Stimulated activated naive CD4-positive, alpha-beta T cell (primary cell): ENCODE results near the gene ZIC1.

Source experiments
- DNase-seq, 6 experiments: peaks; one replicate each; lab custom pipeline; 2025; lab: John Stamatoyannopoulos, UW

Gene ZIC1

DNA sequence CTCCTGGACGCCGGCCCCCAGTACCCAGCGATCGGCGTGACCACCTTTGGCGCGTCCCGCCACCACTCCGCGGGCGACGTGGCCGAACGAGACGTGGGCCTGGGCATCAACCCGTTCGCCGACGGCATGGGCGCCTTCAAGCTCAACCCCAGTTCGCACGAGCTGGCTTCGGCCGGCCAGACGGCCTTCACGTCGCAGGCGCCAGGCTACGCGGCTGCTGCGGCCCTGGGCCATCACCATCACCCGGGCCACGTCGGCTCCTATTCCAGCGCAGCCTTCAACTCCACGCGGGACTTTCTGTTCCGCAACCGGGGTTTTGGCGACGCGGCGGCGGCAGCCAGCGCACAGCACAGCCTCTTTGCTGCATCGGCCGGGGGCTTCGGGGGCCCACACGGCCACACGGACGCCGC lies 956 bp downstream of the ZIC1 start:
- DNase-seq = no peak

GRCh38 chr3:147410526-147411237 lies 1.5 kb downstream of the ZIC1 start:
- DNase-seq = peak in 1 of 6 experiments; percentile 8

- DNase-seq = no peak
Measured at GRCh38 chr3:147411238-147411814, 2.2 kb downstream of the ZIC1 start.

DNA sequence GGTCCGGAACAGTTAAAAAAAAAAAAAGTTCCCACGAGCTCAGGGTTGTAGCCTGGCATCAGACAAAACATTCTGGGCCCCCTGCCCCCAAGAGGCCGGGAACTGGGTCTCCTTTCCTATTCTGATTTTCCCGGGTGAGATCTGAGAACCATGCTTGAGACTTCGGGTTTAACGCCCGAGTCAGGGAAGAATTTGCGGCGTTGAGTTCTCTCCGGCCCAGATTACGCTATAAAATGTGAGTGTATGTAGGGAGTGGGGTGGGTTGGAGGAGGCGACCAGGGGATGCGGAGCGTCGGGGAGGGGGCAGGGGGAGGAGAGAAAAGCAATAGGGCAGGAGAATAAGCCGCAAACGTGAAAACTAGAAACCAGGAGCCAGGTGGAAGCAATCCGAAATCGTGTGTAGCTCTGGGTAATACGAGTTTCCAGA lies 2.7 kb downstream of the ZIC1 start:
- no peak for DNase-seq

DNA sequence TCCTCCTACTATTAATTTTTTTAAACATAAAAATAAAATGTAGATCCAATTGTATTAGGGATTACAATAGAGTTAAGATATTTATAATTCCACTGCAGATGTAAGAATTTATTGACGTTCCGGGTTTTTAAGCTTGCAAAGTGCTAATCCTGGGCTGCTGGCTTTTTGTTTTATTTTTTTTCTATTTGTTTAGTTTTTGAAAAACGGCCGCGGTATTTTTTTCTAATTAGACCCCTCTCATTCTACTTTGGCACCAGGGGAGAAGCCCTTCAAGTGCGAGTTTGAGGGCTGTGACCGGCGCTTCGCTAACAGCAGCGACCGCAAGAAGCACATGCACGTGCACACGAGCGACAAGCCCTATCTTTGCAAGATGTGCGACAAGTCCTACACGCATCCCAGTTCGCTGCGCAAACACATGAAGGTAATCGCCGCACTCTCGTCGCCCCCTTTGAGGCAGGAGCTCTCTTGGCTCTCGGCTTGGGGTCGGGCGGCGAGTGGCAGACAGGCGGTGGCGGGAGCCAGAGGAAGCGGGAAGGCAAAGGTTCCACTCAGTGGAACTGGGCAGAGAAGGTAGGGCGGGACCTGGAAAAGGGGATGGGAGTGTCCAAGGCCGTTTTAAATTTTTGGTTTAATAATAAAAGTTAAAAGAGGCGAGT lies 3.2 kb downstream of the ZIC1 start:
- DNase-seq = no peak

GRCh38 chr3:147412917-147413685 lies 3.9 kb downstream of the ZIC1 start:
- DNase-seq = no peak

DNA sequence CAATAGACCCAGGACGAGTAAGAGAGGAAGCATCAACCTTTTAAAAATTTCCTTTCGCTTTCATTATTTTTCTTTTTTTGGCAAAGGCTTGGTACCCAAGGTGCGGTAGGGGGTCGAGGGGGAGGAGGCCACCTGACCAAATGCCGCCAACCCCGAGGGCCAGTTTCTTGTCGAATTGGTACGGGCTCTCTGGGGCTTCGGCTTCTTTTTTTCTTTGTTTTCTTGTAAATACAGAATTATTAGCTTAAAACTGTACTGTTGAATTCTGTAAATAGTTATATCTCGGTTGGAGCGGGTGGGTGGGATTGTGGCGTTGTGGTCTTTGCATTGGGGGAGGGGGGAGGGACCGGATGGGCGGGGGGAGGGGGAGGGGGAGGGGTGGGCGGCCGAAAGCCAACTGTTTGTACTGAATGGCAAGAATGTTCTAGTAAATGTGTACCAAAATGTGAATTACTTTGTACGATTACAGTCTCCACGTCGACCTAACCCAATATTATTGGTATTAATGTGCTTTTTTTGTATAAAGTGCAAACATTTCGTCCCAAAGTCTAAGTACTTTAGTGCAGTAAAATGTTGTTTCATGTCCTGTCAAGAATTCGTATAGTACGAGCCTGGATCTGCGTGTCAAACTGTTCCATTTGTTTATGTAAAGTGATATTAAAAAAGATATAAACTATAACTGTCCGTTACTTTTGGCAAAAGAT lies 4.7 kb downstream of the ZIC1 start:
- no peak for DNase-seq

DNA sequence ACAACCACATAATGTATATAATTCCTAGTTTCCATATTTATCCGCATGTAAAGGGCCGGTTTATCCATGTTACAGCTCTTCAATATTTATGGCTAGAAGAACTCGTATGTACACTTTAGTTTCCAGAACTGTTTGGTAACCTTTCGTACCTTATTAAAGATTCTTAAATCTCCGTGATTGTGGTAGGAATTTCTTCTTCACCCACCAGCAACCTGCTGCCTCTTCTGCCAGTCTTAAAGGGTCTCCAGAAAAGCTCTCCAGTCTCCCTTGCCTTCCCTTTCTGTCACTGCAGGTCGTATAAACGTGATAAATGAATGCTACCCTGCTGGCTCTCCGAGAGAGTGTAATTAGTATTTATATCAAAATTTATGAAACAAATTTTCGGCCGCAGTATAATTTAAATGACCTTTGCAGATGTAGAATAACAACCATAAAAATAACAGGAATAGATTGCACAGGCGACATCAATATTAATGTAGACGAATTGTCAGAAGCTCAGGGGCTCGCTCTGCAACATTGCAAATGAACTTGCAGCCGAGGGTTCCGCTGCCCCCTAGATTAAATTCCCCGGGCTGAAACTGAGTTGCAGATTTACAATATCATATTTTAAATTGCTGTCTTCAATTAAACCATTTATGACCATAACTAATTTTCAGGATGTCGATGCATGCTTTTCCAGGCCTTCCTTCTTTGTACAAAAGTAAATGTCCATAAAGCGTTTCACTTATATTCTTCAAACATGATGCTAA lies 5.4 kb downstream of the ZIC1 start:
- no peak for DNase-seq

DNA sequence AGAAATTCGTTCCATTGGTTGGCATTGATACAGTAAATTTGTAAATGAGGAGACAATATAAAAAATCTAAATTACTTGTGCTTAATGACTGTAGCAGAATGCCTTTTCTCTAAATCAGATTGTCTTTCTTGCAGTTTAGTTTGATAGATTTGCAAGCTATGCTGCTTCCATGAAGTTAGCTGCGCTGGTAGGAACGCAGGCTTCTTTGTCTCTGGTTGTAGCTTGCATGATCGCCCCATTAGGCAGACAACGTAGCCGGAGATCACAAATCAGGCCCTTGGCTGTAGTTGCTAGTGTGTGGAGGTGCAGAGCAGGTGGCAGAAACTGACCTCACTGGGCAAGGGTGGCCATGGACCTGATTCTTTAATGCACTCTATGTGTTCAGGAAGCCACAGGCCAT lies 6.1 kb downstream of the ZIC1 start:
- DNase-seq = no peak

DNA sequence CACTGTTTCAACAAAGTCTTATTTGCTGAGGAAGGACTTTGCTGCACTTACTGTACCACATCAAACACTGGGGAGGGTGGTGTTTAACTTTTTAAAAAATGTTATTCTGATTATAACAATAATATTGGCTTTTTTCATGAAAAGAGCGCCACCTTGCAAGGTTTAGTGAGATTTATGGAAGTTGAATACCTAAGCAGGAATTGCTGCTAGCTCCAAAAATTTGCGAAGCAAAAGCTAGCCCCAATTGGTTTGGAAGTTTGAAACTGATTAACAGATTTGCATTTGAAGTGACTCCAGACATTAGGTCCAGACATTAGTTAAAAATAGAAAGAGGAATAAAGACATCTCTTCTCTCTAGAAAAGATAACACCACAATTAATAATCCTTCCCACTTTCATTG lies 6.7 kb downstream of the ZIC1 start:
- DNase-seq = no peak

GRCh38 chr3:147416931-147417330 lies 7.8 kb downstream of the ZIC1 start:
- DNase-seq = no peak

- no peak for DNase-seq
Measured at GRCh38 chr3:147417551-147418295, 8.6 kb downstream of the ZIC1 start.

- DNase-seq = no peak
Measured at GRCh38 chr3:147418371-147418781, 9.2 kb downstream of the ZIC1 start.

DNA sequence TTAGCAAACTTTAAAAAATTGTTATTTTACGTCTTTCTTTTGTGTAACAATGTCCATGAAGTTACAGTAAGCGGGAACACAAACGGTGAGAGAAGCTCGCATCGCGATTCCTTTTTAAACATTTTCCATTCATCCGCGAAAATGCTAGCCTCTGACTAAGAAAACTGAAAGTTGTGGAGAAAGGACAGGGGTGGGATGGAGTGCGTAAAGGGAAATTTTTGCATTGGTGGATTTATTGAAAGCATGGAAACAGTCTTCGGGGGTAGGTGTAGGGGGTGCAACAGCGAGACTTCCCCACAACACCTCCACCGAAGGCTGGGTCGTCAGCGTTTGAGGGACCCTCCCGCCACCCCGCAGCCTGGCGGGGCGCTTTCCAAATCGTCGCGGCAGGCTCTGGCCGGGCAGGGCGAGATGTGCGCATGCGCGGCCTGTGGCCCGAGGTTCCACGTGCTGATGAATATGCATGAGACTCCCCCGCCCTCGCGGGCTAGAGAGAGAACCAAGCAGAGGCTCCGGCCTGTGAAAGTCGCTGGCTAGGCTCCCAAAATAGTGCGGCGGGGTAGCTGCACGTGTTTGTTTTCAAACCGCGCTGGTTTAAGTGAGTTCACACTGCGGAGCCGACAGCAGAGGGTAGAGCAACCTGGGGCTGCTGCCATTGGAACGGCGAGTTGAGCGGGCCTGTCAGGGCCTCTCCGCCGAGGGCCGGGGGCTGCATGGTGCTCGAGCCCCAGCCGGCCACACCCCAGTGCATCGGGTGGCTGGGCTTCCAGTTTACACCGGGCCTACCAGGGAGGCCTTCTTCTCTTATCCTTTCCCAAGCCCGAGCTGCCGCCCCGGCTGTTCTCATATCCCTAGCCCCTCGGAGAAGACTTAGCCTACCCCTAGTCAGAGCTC lies 9.9 kb downstream of the ZIC1 start:
- no peak for DNase-seq

DNA sequence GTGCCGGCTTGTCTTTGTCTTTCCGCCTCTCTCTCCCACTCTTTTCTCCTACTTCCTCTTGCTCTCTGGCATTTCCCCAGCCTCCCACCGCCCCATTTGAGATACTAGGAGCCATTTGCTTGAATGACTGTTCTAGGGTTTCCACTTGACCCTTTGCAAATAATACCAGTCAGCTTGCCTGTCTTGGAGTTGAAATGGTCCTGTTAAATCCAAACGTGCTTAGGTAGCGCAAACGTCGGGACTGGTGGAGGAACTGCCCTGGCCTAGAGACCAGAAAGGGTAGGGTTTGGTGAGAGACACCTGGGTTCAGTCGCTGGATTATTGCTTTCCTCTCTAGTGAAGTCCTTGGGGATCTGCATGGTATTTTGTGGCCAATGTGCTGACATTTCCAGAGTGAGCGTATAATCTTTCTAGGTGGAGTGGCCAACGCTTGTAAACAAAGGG lies 10.6 kb downstream of the ZIC1 start:
- DNase-seq = no peak

GRCh38 chr3:147420353-147421183 lies 11.4 kb downstream of the ZIC1 start:
- no peak for DNase-seq

DNA sequence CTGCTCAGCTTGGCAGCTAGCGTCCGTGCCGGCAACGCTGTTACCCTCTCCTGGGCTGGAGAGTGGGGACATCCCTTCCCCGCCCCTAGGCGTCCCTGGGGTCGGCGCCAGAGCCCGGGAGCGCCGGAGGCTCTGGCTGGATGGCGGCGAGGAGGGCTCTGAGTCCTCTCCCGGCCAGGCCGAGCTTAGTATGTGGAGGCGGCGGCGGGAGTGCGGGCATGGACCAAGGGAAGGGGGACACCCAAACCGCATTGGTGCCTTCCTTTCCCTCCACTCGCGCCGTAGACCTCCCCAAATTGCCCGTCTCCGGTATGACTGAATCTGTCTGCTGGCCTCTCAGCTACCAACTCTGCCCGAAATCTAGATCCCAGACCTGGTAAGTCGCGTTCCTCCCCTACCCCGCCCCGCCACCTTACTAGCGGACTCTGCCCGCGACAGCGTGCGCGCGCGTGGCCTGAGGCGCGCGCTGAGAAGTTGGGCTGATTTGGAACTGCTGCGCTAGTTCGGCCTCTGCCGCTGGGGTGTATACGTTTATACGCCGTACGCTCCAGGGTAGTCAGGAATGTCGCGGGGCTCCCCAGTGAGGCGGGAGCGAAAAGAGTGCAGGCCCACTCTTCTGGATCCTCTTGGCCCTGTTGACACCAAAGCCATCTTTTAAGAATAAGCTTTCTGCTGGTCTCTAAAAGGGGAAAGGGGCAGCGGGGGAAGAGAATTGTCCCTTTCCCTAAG lies 12.2 kb downstream of the ZIC1 start:
- DNase-seq = no peak

DNA sequence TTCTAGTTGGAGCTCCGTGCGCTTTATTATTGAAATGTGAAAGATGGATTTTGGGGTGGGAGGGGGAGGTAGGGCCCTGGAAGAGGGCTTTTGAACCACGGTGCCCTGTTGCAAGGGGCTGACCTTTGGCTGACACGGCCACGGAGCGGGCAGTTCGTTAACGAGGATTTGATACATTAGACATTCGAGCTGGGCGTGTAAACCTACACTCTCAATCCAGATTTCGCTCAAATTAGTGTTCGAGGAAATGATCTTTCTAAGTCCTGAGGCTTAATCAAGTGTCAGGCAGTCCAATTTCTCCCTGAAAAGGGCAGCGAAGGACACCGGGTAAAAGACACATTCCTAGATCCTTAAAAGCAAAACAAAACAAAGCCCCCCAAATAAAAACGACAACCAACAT lies 13.0 kb downstream of the ZIC1 start:
- DNase-seq = no peak
